Thymus (tissue), 11 donors: ENCODE measurements around the gene TMED4. TPM values are rescaled to one million over a fixed set of nuclear protein-coding genes. Genes with fewer than 3 reads are reported as not detected.

ENCODE experiments used
- DNase-seq, 9 donors: peaks; one replicate each; pipeline ENCODE4 v3.0.0-alpha.2; 2013; ENCODE audit warnings: low spot score in 9 of 9, low read depth in 6 of 9, missing footprints in 1 of 9
- H3K27ac ChIP-seq, 2 donors: one replicate each; pipeline ENCODE4 v1.5.1; 2013; ENCODE audit warnings: control low read depth in 1 of 2, low read depth in 1 of 2, low read length in 1 of 2, mild to moderate bottlenecking in 1 of 2, moderate library complexity in 1 of 2
- H3K27me3 ChIP-seq, 2 donors: one replicate each; pipeline ENCODE4 v1.5.1; 2013; ENCODE audit warnings: low read length in 1 of 2; ENCODE audit not compliant: control insufficient read depth in 2 of 2, insufficient read depth in 1 of 2
- H3K36me3 ChIP-seq, 2 donors: one replicate each; pipeline ENCODE4 v1.5.1; 2013; ENCODE audit warnings: low read length in 1 of 2, mild to moderate bottlenecking in 1 of 2, moderate library complexity in 1 of 2; ENCODE audit not compliant: control insufficient read depth in 2 of 2, insufficient read depth in 2 of 2
- H3K4me1 ChIP-seq, 2 donors: one replicate each; pipeline ENCODE4 v1.5.1; 2013; ENCODE audit warnings: low read length in 2 of 2; ENCODE audit not compliant: control insufficient read depth in 2 of 2, insufficient read depth in 2 of 2
- H3K4me3 ChIP-seq, 2 donors: one replicate each; pipeline ENCODE4 v1.5.1; 2013; ENCODE audit warnings: low read length in 2 of 2, control low read depth in 1 of 2, mild to moderate bottlenecking in 1 of 2
- H3K9me3 ChIP-seq, 2 donors: one replicate each; pipeline ENCODE4 v1.5.1; 2013; ENCODE audit warnings: low read length in 1 of 2, mild to moderate bottlenecking in 1 of 2; ENCODE audit not compliant: control insufficient read depth in 2 of 2, insufficient read depth in 1 of 2
- WGBS: extraction: QIAGEN DNeasy Blood & Tissue Kit; methylation state at CpG from one replicate; pipeline ENCODE4 v1.1.7; 2013; 5-methylcytosine and 5-hydroxymethylcytosine counted together
- polyA plus RNA-seq: library from polyadenylated mRNA; stranded (reverse); fragments of 200-250 nt; gene quantifications from one replicate; pipeline ENCODE4 v1.2.3, GENCODE V29; 2013
- total RNA-seq: library from RNA; stranded (reverse); fragments of 120-200 nt; gene quantifications from one replicate; pipeline ENCODE4 v1.2.4, GENCODE V29; 2013
- donor health status: healthy.

Gene TMED4
- total and polyA plus RNA-seq, 2 donors = 46.9 to 57.6 TPM

DNA sequence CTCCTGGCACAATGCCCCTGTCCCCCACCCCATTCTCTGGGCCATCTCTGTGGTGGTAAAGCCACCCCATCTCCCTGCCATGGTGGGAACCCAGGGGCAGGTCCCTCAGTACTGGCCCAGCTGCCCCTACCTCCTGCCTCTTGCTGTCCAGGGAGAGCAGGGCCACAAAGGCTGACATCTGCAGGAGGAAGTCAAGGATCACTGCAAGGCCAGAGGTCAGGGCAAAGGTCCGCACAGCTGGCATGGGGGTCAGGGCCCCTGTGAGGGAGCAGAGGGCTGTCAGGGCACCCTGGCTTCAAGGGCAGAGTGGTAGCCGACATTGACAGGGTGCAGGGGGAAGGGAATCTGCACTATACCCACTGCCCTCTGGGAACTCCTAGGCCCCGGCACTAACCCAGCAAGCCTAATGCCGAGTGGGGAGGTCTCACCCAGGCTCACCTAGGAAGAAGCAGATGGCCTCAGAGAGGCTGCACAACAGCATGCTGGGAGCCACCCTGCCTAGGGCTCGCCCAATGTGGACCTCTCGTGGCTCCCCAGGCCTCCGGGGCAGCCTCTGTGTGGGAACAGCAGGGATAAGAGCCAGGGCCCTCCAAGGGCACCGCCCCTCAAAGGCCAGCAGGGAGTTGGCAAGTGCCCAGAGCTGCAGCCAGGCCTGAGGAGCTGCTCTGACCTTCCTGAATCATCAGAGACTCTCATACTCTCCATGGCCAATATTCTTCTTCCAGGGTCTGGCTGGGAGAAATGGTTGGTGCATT lies 48.6 kb downstream of the TMED4 start:
- Histone ChIP-seq H3K27me3 (no peaks in the 10 kb centered on the region), H3K4me1 (no peaks in the 10 kb centered on the region), H3K9me3 (no peaks in the 10 kb centered on the region), H3K36me3 (no peaks in the 10 kb centered on the region), H3K27ac (no peak overlapping the region), H3K4me3 (no peak overlapping the region)
- no peak for DNase-seq
- WGBS = 92% methylated on average over 8 of the region's 8 CpGs

DNA sequence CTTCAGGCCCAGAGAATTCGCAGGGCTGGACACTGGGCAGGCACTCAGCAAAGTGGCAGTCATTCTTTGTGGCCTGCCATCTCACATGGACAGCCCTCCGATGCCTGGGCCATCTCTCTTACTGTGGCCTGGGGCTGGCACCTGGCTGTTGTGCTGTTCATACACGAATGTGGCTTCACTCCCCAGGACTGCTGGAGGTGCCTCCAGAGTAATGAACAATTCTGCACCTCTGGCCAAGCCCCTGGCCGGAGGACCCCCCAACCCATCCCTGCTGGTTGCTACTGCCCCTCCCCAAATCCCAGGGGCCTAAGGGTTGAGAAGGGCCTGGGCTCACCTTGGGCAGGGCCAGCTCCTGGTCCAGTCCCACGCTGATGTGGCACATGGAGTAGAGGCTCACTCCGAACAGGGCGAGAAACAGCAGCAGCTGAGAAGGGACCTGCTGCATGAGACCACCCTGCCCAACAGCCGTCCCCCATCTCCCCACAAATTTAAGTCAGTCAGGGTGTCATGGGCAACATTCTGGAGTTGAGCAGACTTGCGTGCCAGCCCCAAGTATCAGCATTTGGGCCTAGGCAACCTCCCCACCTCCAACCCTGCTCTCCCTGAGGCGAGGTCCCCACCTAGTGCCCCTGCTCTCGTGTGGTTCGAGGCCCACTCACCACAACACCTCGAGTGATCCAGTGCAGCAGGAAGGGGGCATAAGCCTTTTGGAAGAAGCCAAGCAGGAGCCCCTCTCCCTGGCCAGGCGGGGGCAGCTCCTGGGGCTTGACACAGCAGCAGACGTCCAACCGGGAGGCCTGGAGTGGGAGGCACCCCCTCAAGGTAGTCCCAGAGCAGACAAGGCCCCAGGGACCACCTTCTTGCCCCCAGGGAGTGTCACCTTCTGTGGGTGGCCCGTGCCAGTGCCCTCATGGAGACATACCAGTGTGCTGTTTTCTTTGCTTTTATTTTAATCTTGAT lies 50.3 kb downstream of the TMED4 start:
- no peak overlapping the region for H3K27ac ChIP-seq
- no peaks in the 10 kb centered on the region for H3K9me3 ChIP-seq
- H3K4me3 ChIP-seq = no peak overlapping the region
- H3K4me1 ChIP-seq = no peaks in the 10 kb centered on the region
- no peaks in the 10 kb centered on the region for H3K27me3 ChIP-seq
- H3K36me3 ChIP-seq = no peaks in the 10 kb centered on the region
- no peak for DNase-seq
- WGBS = 91% methylated on average over 17 of the region's 17 CpGs

DNA sequence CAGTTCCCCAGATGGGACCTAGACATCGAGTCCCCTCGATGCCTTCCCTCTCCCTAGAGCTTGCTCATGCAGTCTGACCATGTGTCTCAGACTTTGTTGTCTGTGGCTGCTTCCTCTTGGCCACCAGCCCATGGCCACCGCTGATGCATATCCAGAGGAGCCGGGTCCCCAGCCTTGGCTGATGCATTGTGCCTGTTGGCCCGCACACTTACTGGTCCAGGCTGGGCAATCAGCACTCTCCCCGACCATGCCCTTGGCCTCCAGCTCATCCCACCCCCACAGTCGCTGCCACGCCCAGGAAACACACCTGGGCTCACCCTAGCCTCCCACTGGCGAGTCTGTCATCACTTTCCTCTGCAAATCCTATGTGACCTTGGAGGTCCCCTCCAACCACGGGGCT lies 51.0 kb downstream of the TMED4 start:
- 84% methylated on average over 10 of the region's 10 CpGs for WGBS
- peaks cover 0 to 6% of the 10 kb centered on the region in 2 donors for H3K9me3 ChIP-seq
- H3K4me1 ChIP-seq = no peaks in the 10 kb centered on the region
- no peaks in the 10 kb centered on the region for H3K36me3 ChIP-seq
- H3K27me3 ChIP-seq = no peaks in the 10 kb centered on the region
- no peak overlapping the region for H3K4me3 ChIP-seq
- no peak for DNase-seq
- no peak overlapping the region for H3K27ac ChIP-seq

Other genes with a start within 250 kb of the TMED4 start
- gene NUDCD3, start 91.6 kb downstream of the TMED4 start, total RNA-seq = 32.9 TPM
- gene NUDCD3, start 91.6 kb downstream of the TMED4 start, polyA plus RNA-seq = 33.9 TPM
- gene NPC1L1, start 40.9 kb downstream of the TMED4 start, total RNA-seq = under 0.01 TPM
- 0.14 TPM for gene NPC1L1, start 40.9 kb downstream of the TMED4 start, polyA plus RNA-seq
- 61.3 TPM for gene DDX56, start 8.3 kb downstream of the TMED4 start, total RNA-seq
- gene DDX56, start 8.3 kb downstream of the TMED4 start, polyA plus RNA-seq = 114 TPM
- 26.9 TPM for gene OGDH, start 24.4 kb upstream of the TMED4 start, total RNA-seq
- 20.7 TPM for gene OGDH, start 24.4 kb upstream of the TMED4 start, polyA plus RNA-seq
- gene ZMIZ2, start 166.6 kb upstream of the TMED4 start, total RNA-seq = 7.5 TPM
- gene ZMIZ2, start 166.6 kb upstream of the TMED4 start, polyA plus RNA-seq = 74.1 TPM
- 3,565 TPM for gene PPIA, start 214.4 kb upstream of the TMED4 start, total RNA-seq
- gene PPIA, start 214.4 kb upstream of the TMED4 start, polyA plus RNA-seq = 2,685 TPM